ENCODE results near the gene TMEM30B. TPM values are rescaled to one million over a fixed set of nuclear protein-coding genes. Genes with fewer than 3 reads are reported as not detected.

Gene TMEM30B
- total and polyA plus RNA-seq, 10 of the 15 experiments (the other 5 are each of a cell fraction or from before 2014, with no cell fraction given): 0.10 TPM; not detected in 9

DNA sequence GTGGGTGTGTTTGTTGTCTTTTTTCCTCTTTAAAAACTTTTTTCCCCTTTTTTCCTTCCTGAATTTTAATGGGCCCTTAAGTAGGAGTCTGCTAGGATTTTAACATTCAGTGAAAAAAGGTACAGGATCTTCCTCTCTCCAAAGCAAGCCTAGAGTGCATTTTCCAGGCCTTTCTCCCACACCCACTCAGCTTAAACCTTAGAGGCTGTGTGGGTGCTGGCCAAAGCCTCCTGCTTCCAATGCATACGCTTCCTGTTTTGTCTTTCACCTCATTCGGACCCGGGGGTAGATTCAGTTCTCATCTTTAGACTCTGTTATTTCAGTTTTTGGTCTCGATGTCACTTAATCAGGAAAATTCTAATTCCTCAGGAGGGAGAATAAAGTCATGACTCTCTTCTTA, 51.2 kb downstream of the TMEM30B start (continued):
- no peak for TF ChIP-seq ZNF592 (IDR thresholded peaks at IDR 0.05)
- TF ChIP-seq, protein P1, sequence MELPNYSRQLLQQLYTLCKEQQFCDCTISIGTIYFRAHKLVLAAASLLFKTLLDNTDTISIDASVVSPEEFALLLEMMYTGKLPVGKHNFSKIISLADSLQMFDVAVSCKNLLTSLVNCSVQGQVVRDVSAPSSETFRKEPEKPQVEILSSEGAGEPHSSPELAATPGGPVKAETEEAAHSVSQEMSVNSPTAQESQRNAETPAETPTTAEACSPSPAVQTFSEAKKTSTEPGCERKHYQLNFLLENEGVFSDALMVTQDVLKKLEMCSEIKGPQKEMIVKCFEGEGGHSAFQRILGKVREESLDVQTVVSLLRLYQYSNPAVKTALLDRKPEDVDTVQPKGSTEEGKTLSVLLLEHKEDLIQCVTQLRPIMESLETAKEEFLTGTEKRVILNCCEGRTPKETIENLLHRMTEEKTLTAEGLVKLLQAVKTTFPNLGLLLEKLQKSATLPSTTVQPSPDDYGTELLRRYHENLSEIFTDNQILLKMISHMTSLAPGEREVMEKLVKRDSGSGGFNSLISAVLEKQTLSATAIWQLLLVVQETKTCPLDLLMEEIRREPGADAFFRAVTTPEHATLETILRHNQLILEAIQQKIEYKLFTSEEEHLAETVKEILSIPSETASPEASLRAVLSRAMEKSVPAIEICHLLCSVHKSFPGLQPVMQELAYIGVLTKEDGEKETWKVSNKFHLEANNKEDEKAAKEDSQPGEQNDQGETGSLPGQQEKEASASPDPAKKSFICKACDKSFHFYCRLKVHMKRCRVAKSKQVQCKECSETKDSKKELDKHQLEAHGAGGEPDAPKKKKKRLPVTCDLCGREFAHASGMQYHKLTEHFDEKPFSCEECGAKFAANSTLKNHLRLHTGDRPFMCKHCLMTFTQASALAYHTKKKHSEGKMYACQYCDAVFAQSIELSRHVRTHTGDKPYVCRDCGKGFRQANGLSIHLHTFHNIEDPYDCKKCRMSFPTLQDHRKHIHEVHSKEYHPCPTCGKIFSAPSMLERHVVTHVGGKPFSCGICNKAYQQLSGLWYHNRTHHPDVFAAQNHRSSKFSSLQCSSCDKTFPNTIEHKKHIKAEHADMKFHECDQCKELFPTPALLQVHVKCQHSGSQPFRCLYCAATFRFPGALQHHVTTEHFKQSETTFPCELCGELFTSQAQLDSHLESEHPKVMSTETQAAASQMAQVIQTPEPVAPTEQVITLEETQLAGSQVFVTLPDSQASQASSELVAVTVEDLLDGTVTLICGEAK (IDR thresholded peaks at IDR 0.05; ENCODE audit: borderline replicate concordance): no peak
- TF ChIP-seq, protein P2, sequence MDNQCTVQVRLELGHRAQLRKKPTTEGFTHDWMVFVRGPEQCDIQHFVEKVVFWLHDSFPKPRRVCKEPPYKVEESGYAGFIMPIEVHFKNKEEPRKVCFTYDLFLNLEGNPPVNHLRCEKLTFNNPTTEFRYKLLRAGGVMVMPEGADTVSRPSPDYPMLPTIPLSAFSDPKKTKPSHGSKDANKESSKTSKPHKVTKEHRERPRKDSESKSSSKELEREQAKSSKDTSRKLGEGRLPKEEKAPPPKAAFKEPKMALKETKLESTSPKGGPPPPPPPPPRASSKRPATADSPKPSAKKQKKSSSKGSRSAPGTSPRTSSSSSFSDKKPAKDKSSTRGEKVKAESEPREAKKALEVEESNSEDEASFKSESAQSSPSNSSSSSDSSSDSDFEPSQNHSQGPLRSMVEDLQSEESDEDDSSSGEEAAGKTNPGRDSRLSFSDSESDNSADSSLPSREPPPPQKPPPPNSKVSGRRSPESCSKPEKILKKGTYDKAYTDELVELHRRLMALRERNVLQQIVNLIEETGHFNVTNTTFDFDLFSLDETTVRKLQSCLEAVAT (IDR thresholded peaks at IDR 0.05): no peak
- no peak for TF ChIP-seq STAT3 (IDR thresholded peaks at IDR 0.05; ENCODE audit: low read depth, low read length)
- no peak for TF ChIP-seq ZNF24 (IDR thresholded peaks at IDR 0.05)
- no peak for TF ChIP-seq RCOR1 (conservative IDR thresholded peaks at IDR 0.05; ENCODE audit: low read depth, low read length)
- TF ChIP-seq SP1 (IDR thresholded peaks at IDR 0.05; ENCODE audit: low read depth, low read length): no peak
- TF ChIP-seq CHD1 (IDR thresholded peaks at IDR 0.05; ENCODE audit: low read depth, low read length): no peak
- no peak for TF ChIP-seq SIN3A (IDR thresholded peaks at IDR 0.05; ENCODE audit: low read depth, low read length)
